ENCODE results near the gene FAM78A.
"Not testable (repeated sequence)": the region's sequence is repeated elsewhere in the genome, so short reads cannot be mapped to it uniquely, and the experiment has no call there.

FAM78A gene

DNA sequence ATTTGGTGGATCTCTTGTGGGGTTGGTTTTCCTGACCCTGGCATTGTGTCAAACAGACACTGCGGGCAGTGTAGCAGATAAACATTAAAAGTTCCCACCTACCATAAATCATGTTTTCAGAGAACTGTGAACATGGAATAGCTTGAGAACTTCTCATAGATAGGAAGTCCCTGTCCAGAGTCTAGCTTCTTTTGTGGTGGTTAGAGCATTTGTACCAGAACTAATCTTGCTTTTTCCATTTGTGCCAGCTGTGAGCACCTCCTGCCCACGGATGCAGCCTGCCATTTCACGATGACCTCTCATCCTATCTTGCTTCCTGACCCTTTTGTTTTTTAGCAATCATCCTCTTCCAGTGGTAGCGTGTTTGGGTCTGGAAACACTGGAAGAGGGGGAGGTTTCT is 61.4 kb downstream of the FAM78A start:
- no peak overlapping the region for H3K27ac ChIP-seq (ENCODE audit: low read depth in 2 of 2, low read length in 2 of 2)
- H3K4me3 ChIP-seq (ENCODE audit: low read length in 2 of 2): no peak overlapping the region
- peaks cover 9 to 19% of the 10 kb centered on the region in 2 donors for H3K36me3 ChIP-seq (ENCODE audit: control insufficient read depth in 2 of 2, insufficient read depth in 2 of 2, low read length in 2 of 2)
- H3K4me1 ChIP-seq (ENCODE audit: control insufficient read depth in 2 of 2, insufficient read depth in 2 of 2, low read length in 2 of 2): no peaks in the 10 kb centered on the region
- H3K9me3 ChIP-seq (ENCODE audit: control insufficient read depth in 2 of 2, low read length in 2 of 2): peaks cover 0 to 3% of the 10 kb centered on the region in 2 donors
- H3K27me3 ChIP-seq (ENCODE audit: control insufficient read depth in 2 of 2, insufficient read depth in 2 of 2, low read length in 2 of 2): no peaks in the 10 kb centered on the region
- H3K9ac ChIP-seq (ENCODE audit: low read depth in 1 of 2, low read length in 2 of 2): no peak overlapping the region

DNA sequence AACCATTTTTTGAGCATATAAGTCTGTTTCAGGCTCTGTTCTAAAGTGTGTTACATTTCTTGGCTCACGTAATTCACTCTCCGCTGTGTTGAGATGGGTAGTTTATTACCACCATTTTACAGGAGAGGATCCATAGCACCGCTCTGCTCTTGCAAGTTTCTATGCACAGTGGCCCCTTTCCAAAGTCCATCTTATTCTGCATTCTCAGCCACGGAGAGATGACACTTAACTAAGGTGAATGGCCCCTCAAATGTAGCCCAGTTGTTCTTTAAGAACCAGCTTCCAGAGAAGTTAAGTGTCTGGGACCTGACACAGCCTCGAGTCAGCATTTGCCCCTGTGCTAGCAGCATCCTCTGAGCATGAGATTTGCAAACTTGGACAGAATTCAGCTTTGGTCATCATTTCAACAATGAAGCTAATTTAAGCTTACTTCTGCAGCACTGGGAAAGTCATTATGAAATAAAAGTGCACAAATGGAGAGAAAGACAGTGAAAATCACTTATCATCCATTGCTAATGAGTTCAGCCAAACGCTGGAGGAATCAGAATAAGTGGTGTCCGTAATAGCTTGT is 61.9 kb downstream of the FAM78A start:
- no peak overlapping the region for H3K4me3 ChIP-seq (ENCODE audit: low read length in 2 of 2)
- no peaks in the 10 kb centered on the region for H3K27me3 ChIP-seq (ENCODE audit: control insufficient read depth in 2 of 2, insufficient read depth in 2 of 2, low read length in 2 of 2)
- no peak overlapping the region for H3K27ac ChIP-seq (ENCODE audit: low read depth in 2 of 2, low read length in 2 of 2)
- peaks cover 9 to 18% of the 10 kb centered on the region in 2 donors for H3K36me3 ChIP-seq (ENCODE audit: control insufficient read depth in 2 of 2, insufficient read depth in 2 of 2, low read length in 2 of 2)
- H3K4me1 ChIP-seq (ENCODE audit: control insufficient read depth in 2 of 2, insufficient read depth in 2 of 2, low read length in 2 of 2): no peaks in the 10 kb centered on the region
- H3K9me3 ChIP-seq (ENCODE audit: control insufficient read depth in 2 of 2, low read length in 2 of 2): peaks cover 0 to 3% of the 10 kb centered on the region in 2 donors
- no peak overlapping the region for H3K9ac ChIP-seq (ENCODE audit: low read depth in 1 of 2, low read length in 2 of 2)

DNA sequence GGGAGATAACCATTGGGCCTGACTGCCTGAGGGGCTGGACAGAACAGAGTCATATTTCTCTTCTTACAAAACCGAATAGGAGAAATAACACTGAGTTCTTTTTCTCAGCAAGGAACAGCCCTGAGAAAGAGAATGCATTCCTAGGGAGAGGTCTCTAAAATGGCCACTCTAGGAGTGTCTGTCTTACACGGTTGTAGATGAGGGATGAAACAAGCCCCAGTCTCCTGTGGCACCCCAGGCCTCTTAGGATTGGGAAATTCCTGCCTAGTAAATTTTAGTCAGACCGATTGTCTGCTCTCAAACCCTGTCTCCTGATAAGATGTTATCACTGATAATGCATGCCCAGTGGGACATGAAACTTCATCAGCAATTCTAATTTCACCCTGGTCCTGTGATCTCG is 64.4 kb downstream of the FAM78A start:
- not testable (repeated sequence) for H3K9me3 ChIP-seq (ENCODE audit: control insufficient read depth in 2 of 2, low read length in 2 of 2); H3K27me3 ChIP-seq (ENCODE audit: control insufficient read depth in 2 of 2, insufficient read depth in 2 of 2, low read length in 2 of 2); H3K9ac ChIP-seq (ENCODE audit: low read depth in 1 of 2, low read length in 2 of 2); H3K27ac ChIP-seq (ENCODE audit: low read depth in 2 of 2, low read length in 2 of 2); H3K4me1 ChIP-seq (ENCODE audit: control insufficient read depth in 2 of 2, insufficient read depth in 2 of 2, low read length in 2 of 2); H3K4me3 ChIP-seq (ENCODE audit: low read length in 2 of 2)
- peaks cover 16 to 19% of the 10 kb centered on the region in 2 donors for H3K36me3 ChIP-seq (ENCODE audit: control insufficient read depth in 2 of 2, insufficient read depth in 2 of 2, low read length in 2 of 2)
